Raji (cell line): ENCODE data around the gene ZNF682.

Experiments
- POLR2A ChIP-seq: IDR thresholded peaks from 2 replicates; pipeline ENCODE4 v1.6.1; 2011; ENCODE audit warnings: low read depth, low read length, control low read depth; ENCODE audit not compliant: insufficient read depth

Gene ZNF682

GRCh38 chr19:20039203-20039723 is at the start of gene ZNF682:
Gene ZNF682, minus strand, starts transcription at chr19:20039505. Its CDS starts 160 bp downstream, at chr19:20039345.
- peak; percentile 62 for TF ChIP-seq POLR2A

GRCh38 chr19:20080656-20081055 is 41.4 kb upstream of the ZNF682 start:
- no peak for TF ChIP-seq POLR2A

- TF ChIP-seq POLR2A, result no peak
These were observed 40.2 kb upstream of the ZNF682 start for GRCh38 chr19:20079476-20079875.

GRCh38 chr19:20078581-20079031 is 39.3 kb upstream of the ZNF682 start:
- TF ChIP-seq POLR2A, result no peak

- peak; percentile 44; the same call in 1 of the 2 replicates for TF ChIP-seq POLR2A
These were observed 38.6 kb upstream of the ZNF682 start, which contains the start of gene ZNF90 for GRCh38 chr19:20077791-20078463. Gene ZNF90, plus strand, starts transcription at chr19:20078000. Its CDS starts 133 bp downstream, at chr19:20078133.

- TF ChIP-seq POLR2A, result no peak
These were observed 33.6 kb upstream of the ZNF682 start for GRCh38 chr19:20072936-20073335.

- no peak for TF ChIP-seq POLR2A
These were observed 31.4 kb upstream of the ZNF682 start for GRCh38 chr19:20070691-20071090.

- no peak for TF ChIP-seq POLR2A
These were observed 28.6 kb upstream of the ZNF682 start for GRCh38 chr19:20067943-20068342.

GRCh38 chr19:20066861-20067260 is 27.6 kb upstream of the ZNF682 start:
- no peak for TF ChIP-seq POLR2A

- TF ChIP-seq POLR2A, result no peak
These were observed 21.0 kb upstream of the ZNF682 start for GRCh38 chr19:20060282-20060681.

GRCh38 chr19:20051841-20052768 is 12.8 kb upstream of the ZNF682 start:
- TF ChIP-seq POLR2A, result peak; percentile 40; the same call in 1 of the 2 replicates

- TF ChIP-seq POLR2A, result no peak
These were observed 5.4 kb upstream of the ZNF682 start for GRCh38 chr19:20044663-20045062.

GRCh38 chr19:20038358-20039202 is 725 bp downstream of the ZNF682 start:
- TF ChIP-seq POLR2A, result no peak

GRCh38 chr19:20035935-20036334 is 3.4 kb downstream of the ZNF682 start:
- TF ChIP-seq POLR2A, result no peak

GRCh38 chr19:20028611-20029010 is 10.7 kb downstream of the ZNF682 start:
- TF ChIP-seq POLR2A, result no peak
